T-helper 2 cell treated with Interferon-gamma antibody and Interleukin-4, amounts not matched to agents 5 μg/mL and 100 μg/mL, for 36 hours (primary cell): Measurements from ENCODE around the gene MTUS2.
"Not testable (repeated sequence)": the region's sequence is repeated elsewhere in the genome, so short reads cannot be mapped to it uniquely, and the experiment has no call there.

Experiments
- DNase-seq: peaks from one replicate; pipeline ENCODE4 v3.0.0; 2021; ENCODE audit warnings: low spot score
- H3K27ac Mint-ChIP-seq: one replicate; pipeline ENCODE4 v1.8.0; 2021; ENCODE audit warnings: mild to moderate bottlenecking, mixed read lengths
- H3K27me3 Mint-ChIP-seq: one replicate; pipeline ENCODE4 v1.8.0; 2021; ENCODE audit warnings: low read depth, mixed read lengths
- H3K36me3 Mint-ChIP-seq: one replicate; pipeline ENCODE4 v1.8.0; 2021; ENCODE audit warnings: low read depth, mixed read lengths
- H3K4me1 Mint-ChIP-seq: one replicate; pipeline ENCODE4 v1.8.0; 2021; ENCODE audit warnings: low read depth, mixed read lengths
- H3K4me3 Mint-ChIP-seq: one replicate; pipeline ENCODE4 v1.8.0; 2022; ENCODE audit warnings: mild to moderate bottlenecking, moderate library complexity, mixed read lengths
- H3K9me3 Mint-ChIP-seq: one replicate; pipeline ENCODE4 v1.8.0; 2021; ENCODE audit warnings: mixed read lengths

Gene MTUS2

DNA sequence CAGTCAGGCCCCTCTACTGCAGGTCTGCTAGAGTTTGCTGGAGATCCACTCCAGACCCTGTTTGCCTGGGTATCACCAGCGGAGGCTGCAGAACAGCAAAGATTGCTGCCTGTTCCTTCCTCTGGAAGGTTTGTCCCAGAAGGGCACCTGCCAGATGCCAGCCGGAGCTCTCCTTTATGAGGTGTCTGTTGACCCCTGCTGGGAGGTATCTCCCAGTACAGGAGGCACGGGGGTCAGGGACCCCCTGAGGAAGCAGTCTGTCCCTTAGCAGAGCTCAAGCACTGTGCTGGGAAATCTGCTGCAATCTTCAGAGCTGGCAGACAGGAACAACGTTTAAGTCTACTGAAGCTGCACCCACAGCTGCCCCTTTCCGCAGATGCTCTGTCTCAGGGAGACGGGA lies 382.6 kb downstream of the MTUS2 start:
- H3K27me3 Mint-ChIP-seq, H3K27ac Mint-ChIP-seq, DNase-seq, H3K4me1 Mint-ChIP-seq, H3K4me3 Mint-ChIP-seq, H3K36me3 Mint-ChIP-seq: not testable (repeated sequence)
- H3K9me3 Mint-ChIP-seq, result peaks cover 51% of the 10 kb centered on the region

GRCh38 chr13:29204651-29205050 lies 384.5 kb downstream of the MTUS2 start:
- H3K4me3 Mint-ChIP-seq, result no peak overlapping the region

DNA sequence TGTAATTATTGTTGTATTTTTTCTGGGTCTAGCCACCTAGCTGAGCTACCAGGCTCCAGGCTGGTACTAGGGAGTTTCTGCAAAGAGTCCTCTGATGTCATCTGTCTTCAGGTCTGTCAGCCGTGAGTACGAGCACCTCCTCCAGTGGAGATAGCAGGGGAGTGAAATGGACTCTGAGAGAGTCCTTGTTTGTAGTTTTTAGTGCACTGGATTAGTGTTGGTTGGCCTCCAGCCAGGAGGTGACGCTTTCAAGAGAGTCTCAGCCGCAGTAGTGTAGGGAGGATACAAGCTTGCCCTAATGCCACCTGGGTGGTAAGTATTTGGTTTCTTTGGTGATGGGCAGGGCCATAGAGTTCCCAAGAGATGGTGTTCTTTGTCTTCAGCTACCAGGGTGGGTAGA lies 390.5 kb downstream of the MTUS2 start:
- H3K27me3 Mint-ChIP-seq, result no peaks in the 10 kb centered on the region
- no peak overlapping the region for H3K4me3 Mint-ChIP-seq
- peaks cover 30% of the 10 kb centered on the region for H3K9me3 Mint-ChIP-seq
- H3K4me1 Mint-ChIP-seq, result no peaks in the 10 kb centered on the region
- no peak overlapping the region for H3K27ac Mint-ChIP-seq
- no peaks in the 10 kb centered on the region for H3K36me3 Mint-ChIP-seq
- DNase-seq, result no peak

More at GRCh38 chr13:29204651-29205050, 384.5 kb downstream of the MTUS2 start:
- Mint-ChIP-seq H3K9me3 (peaks cover 43% of the 10 kb centered on the region), H3K36me3 (no peaks in the 10 kb centered on the region), H3K27me3 (no peaks in the 10 kb centered on the region), H3K4me1 (no peaks in the 10 kb centered on the region), H3K27ac (no peak overlapping the region)
- no peak for DNase-seq

GRCh38 chr13:29211162-29211561 lies 391.0 kb downstream of the MTUS2 start:
- H3K4me3 Mint-ChIP-seq, H3K27me3 Mint-ChIP-seq, H3K36me3 Mint-ChIP-seq, H3K4me1 Mint-ChIP-seq, DNase-seq, H3K27ac Mint-ChIP-seq: not testable (repeated sequence)
- peaks cover 27% of the 10 kb centered on the region for H3K9me3 Mint-ChIP-seq

DNA sequence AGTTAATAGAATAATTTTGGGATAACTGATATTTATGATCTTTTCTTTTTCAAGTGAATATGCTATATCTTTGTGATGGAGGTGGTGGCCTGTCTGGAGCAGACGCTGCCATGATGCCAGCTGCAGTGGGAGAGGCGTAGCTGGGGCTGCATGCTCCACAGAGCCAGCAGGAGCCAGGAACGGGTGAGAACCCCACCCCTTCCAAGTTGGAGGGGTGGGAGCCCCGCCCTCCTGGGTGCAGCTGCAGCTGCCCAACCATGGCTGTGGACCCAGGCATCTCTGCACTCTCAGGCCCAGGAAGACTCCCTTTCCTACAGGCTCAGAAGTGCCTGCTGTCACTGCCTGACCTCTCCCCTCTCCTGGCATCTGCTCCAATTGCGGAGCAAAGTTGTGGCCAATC lies 402.3 kb downstream of the MTUS2 start:
- no peaks in the 10 kb centered on the region for H3K4me1 Mint-ChIP-seq
- peaks cover 17% of the 10 kb centered on the region for H3K9me3 Mint-ChIP-seq
- H3K27me3 Mint-ChIP-seq, result no peaks in the 10 kb centered on the region
- H3K27ac Mint-ChIP-seq, result no peak overlapping the region
- no peak for DNase-seq
- no peak overlapping the region for H3K4me3 Mint-ChIP-seq
- no peaks in the 10 kb centered on the region for H3K36me3 Mint-ChIP-seq

- Mint-ChIP-seq H3K4me1 (no peaks in the 10 kb centered on the region), H3K27ac (no peak overlapping the region), H3K9me3 (peaks cover 12% of the 10 kb centered on the region), H3K27me3 (no peaks in the 10 kb centered on the region), H3K36me3 (no peaks in the 10 kb centered on the region), H3K4me3 (no peak overlapping the region)
- DNase-seq, result no peak
Observed at GRCh38 chr13:29224206-29224605, 404.1 kb downstream of the MTUS2 start.

GRCh38 chr13:29227576-29227975 lies 407.4 kb downstream of the MTUS2 start:
- Mint-ChIP-seq H3K4me1 (no peaks in the 10 kb centered on the region), H3K27me3 (no peaks in the 10 kb centered on the region)
- no peak for DNase-seq

DNA sequence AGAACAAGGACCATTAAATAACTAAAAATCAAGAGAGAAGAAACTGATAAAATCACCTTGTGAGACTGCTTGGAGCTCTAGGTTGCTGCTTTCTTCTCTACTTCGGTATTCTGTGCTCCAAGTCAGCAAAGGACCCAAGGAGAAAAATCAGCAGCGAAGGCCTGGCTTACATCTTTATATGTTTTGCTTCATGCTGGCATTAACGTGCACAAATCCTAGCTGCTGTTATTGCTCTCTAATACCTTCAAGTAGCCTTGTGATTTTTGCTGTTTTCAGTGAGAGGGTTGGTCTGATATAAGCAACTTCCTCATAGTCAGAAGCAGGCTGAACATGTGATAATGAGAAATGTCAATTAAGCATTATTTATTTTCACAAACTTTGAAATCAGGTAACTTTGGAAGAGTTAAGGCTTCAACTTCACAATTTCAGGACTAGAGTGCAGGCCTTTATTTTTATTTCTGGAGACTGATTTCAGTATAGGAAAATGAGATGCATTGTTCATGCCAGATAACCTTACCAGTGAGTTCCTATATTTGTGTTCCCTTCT lies 410.2 kb downstream of the MTUS2 start:
- Mint-ChIP-seq H3K9me3 (no peaks in the 10 kb centered on the region), H3K4me1 (no peaks in the 10 kb centered on the region), H3K36me3 (no peaks in the 10 kb centered on the region), H3K27me3 (no peaks in the 10 kb centered on the region), H3K4me3 (no peak overlapping the region), H3K27ac (no peak overlapping the region)
- DNase-seq, result no peak

More at GRCh38 chr13:29227576-29227975, 407.4 kb downstream of the MTUS2 start:
- H3K9me3 Mint-ChIP-seq, result peaks cover 4% of the 10 kb centered on the region
- no peak overlapping the region for H3K4me3 Mint-ChIP-seq
- H3K36me3 Mint-ChIP-seq, result no peaks in the 10 kb centered on the region
- H3K27ac Mint-ChIP-seq, result no peak overlapping the region

GRCh38 chr13:29239653-29240525 lies 419.8 kb downstream of the MTUS2 start:
- no peaks in the 10 kb centered on the region for H3K27me3 Mint-ChIP-seq
- no peaks in the 10 kb centered on the region for H3K36me3 Mint-ChIP-seq
- peaks cover 4% of the 10 kb centered on the region for H3K9me3 Mint-ChIP-seq
- no peak for DNase-seq
- H3K27ac Mint-ChIP-seq, result no peak overlapping the region
- no peaks in the 10 kb centered on the region for H3K4me1 Mint-ChIP-seq
- H3K4me3 Mint-ChIP-seq, result no peak overlapping the region

DNA sequence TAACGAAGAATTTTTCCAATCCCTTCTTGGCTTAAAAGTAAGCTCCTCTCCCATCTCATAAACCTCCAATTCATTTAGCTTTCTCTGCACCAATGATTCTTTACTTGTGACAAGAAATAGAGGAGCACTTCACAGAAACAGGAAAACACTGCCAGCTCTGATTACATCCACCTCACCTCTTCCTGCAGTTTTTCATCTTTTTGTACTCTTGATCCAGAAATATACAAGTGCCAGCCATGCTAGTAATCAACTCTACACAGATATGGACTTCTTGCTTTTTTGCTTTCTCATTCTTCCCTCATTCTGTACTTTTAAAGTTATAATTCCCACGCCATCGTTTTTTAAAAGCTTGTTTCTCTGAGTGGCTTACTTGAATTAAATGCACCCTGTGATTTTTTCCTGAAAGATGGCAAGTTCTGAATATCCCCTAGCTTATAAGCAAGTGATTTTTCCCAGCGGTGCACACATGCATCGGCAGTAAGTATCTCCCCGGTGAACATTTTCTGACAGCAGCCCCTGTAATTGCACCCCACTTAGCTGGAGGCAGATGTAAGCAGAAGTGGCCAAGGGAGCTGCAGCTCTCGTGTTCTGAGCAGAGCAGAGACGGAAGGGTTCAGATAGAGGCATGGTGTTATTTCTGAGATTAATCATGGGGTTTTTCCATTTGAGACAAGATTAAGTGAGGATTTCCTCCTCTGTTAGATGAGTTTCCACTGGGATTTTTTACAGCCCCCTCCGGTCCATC lies 434.7 kb downstream of the MTUS2 start:
- Mint-ChIP-seq H3K4me3 (no peak overlapping the region), H3K9me3 (peaks cover 8% of the 10 kb centered on the region), H3K27ac (no peak overlapping the region), H3K4me1 (no peaks in the 10 kb centered on the region), H3K36me3 (no peaks in the 10 kb centered on the region), H3K27me3 (peaks cover 3% of the 10 kb centered on the region)
- no peak for DNase-seq

- H3K4me1 Mint-ChIP-seq, result no peaks in the 10 kb centered on the region
- no peaks in the 10 kb centered on the region for H3K36me3 Mint-ChIP-seq
- H3K9me3 Mint-ChIP-seq, result peaks cover 2% of the 10 kb centered on the region
- no peak overlapping the region for H3K27ac Mint-ChIP-seq
- H3K4me3 Mint-ChIP-seq, result no peak overlapping the region
- H3K27me3 Mint-ChIP-seq, result peaks cover 3% of the 10 kb centered on the region
- DNase-seq, result no peak
Observed at GRCh38 chr13:29255567-29255966, 435.4 kb downstream of the MTUS2 start.

DNA sequence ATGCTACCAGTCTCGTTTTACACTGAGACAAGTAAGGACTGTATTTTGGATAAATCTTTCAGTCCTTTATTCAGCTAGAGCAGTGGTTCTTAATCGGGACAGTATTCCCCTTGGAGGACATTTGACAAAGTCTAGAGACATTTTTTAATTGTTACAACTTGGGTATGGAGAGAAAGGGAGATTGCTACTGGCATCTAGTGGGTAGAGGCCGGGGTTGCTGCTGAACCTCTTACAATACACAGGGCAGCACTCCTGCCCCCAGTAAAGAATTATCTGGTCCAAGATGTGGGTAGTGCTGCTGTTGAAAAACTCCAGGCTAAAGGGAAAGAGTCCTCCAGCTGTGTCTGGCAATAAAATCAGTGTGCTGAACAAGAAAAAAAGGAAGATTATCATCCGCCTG lies 440.5 kb downstream of the MTUS2 start:
- Mint-ChIP-seq H3K4me1 (no peaks in the 10 kb centered on the region), H3K4me3 (no peak overlapping the region), H3K36me3 (no peaks in the 10 kb centered on the region), H3K27me3 (no peaks in the 10 kb centered on the region), H3K27ac (no peak overlapping the region), H3K9me3 (no peaks in the 10 kb centered on the region)
- no peak for DNase-seq

DNA sequence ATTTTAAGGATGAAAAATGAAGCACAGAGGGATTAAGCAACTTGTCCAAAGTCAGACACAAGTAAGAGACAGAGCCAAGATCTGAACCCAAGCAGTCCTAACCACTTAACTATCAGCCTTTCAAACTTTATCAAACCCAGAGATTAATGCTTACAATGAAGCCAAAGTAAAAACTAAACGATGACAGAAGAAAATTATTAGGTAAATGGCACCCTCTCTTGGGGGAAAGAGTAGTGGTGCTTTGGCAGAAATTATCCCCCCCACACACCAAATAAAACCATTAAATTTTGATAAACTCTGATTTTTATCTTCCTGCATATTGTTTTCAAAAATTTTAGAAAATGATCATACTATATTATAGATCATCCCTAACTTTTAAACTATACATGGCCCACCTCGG lies 446.1 kb downstream of the MTUS2 start:
- DNase-seq, result no peak
- no peaks in the 10 kb centered on the region for H3K9me3 Mint-ChIP-seq
- no peaks in the 10 kb centered on the region for H3K27me3 Mint-ChIP-seq
- H3K36me3 Mint-ChIP-seq, result no peaks in the 10 kb centered on the region
- H3K4me3 Mint-ChIP-seq, result no peak overlapping the region
- H3K27ac Mint-ChIP-seq, result no peak overlapping the region
- no peaks in the 10 kb centered on the region for H3K4me1 Mint-ChIP-seq
